HT-29 (cell line): Measurements from ENCODE around the gene IL13. TPM values are rescaled to one million over a fixed set of nuclear protein-coding genes. Genes with fewer than 3 reads are reported as not detected.
A peak's percentile ranks its signal among the peaks of the same experiment; 100 is the strongest.

Source experiments
- DNase-seq: peaks from one replicate; pipeline ENCODE4 v3.0.0-alpha.2; 2015; ENCODE audit warnings: low spot score
- total RNA-seq: library from RNA; depleted of rRNA; stranded (reverse); fragments of >200 nt; shearing (Covaris generic); gene quantifications from 2 replicates; pipeline ENCODE4 v1.2.3, GENCODE V29; 2014

Gene IL13
- total RNA-seq, 1 experiment from 2014 or later: not detected

- DNase-seq: no peak
Measured at GRCh38 chr5:132655821-132656773, 1.9 kb upstream of the IL13 start.

GRCh38 chr5:132656774-132657355 is 1.1 kb upstream of the IL13 start:
- no peak for DNase-seq

GRCh38 chr5:132658381-132659302 is 669 bp downstream of the IL13 start:
- no peak for DNase-seq

GRCh38 chr5:132659598-132660493 is 1.9 kb downstream of the IL13 start:
- DNase-seq: no peak

- no peak for DNase-seq
Measured at GRCh38 chr5:132661231-132662003, 3.4 kb downstream of the IL13 start.

GRCh38 chr5:132662004-132662401 is 4.0 kb downstream of the IL13 start:
- DNase-seq: no peak

GRCh38 chr5:132662925-132663770 is 5.2 kb downstream of the IL13 start:
- peak; percentile 24 for DNase-seq

- peak; percentile 26 for DNase-seq
Measured at GRCh38 chr5:132663771-132664695, 6.1 kb downstream of the IL13 start.

- DNase-seq: no peak
Measured at GRCh38 chr5:132664696-132665209, 6.8 kb downstream of the IL13 start.

- DNase-seq: no peak
Measured at GRCh38 chr5:132665574-132666080, 7.7 kb downstream of the IL13 start.

- no peak for DNase-seq
Measured at GRCh38 chr5:132666310-132667123, 8.5 kb downstream of the IL13 start.

- DNase-seq: no peak
Measured at GRCh38 chr5:132667309-132667708, 9.3 kb downstream of the IL13 start.

GRCh38 chr5:132667761-132668705 is 10.1 kb downstream of the IL13 start:
- DNase-seq: no peak

GRCh38 chr5:132668706-132669454 is 10.9 kb downstream of the IL13 start:
- DNase-seq: no peak

- DNase-seq: no peak
Measured at GRCh38 chr5:132669455-132669820, 11.5 kb downstream of the IL13 start.
